Keratinocyte (primary cell): ENCODE measurements around the gene C4orf51.

Source experiments
- CTCF ChIP-seq, 3 experiments: IDR thresholded peaks in 1 of 3; conservative IDR thresholded peaks in 1 of 3; optimal IDR thresholded peaks in 1 of 3; 2 replicates in 2 of 3; 3 replicates in 1 of 3; pipeline versions ENCODE3 to v1.5.1; 2011; ENCODE audit warnings: low read length in 3 of 3, mild to moderate bottlenecking in 3 of 3, moderate library complexity in 2 of 3, control low read depth in 1 of 3, inconsistent platforms in 1 of 3; ENCODE audit not compliant: insufficient read depth in 2 of 3; ENCODE audit errors: extremely low read depth in 1 of 3
- EZH2 ChIP-seq: IDR thresholded peaks from one replicate; pipeline ENCODE4 v1.6.1; 2012; ENCODE audit warnings: inconsistent platforms, mild to moderate bottlenecking, low read length, moderate library complexity

- TF ChIP-seq CTCF (optimal IDR thresholded peaks at IDR 0.05 in 1 of 3, IDR thresholded peaks at IDR 0.05 in 1 of 3, conservative IDR thresholded peaks at IDR 0.05 in 1 of 3; ENCODE audit: extremely low read depth in 1 of 3, insufficient read depth in 2 of 3, low read length in 3 of 3) (no peak), EZH2 (no peak)
Observed at GRCh38 chr4:145743641-145744040, 63.7 kb downstream of the C4orf51 start.
